ENCODE measurements around the gene STXBP4. TPM values are rescaled to one million over a fixed set of nuclear protein-coding genes. Genes with fewer than 3 reads are reported as not detected.

Gene STXBP4
- polyA plus RNA-seq, 1 of the 3 experiments (the other 2 are of a cell fraction), result 2.8 TPM

DNA sequence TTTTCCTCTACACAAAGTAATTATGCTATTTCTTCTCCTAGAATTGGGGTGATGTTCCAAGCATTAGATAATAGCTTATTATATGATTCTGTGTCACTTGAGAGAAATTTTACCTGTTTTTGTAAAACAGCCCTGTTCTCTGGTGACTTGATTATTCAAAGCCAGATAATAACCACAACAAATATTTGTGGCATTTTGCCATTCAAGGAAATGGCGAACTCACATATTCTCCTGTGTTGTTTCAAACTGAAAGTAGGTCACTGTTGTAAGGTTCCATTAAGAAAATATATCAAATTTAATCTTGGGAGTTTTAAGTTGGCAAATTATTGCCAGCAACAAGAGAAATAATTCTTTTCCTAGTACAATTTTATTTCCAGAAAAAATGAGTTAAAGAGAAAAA lies 124.8 kb downstream of the STXBP4 start:
- Histone ChIP-seq H3K4me1 (ENCODE audit: control insufficient read depth in 1 of 2, insufficient read depth in 2 of 2, low read depth in 1 of 2, low read length in 1 of 2) (no peaks in the 10 kb centered on the region; a peak in 2 of 4 replicates), H3K36me3 (replicated peaks in 1 of 2; ENCODE audit: control insufficient read depth in 1 of 2, insufficient read depth in 2 of 2, low read length in 1 of 2) (no peaks in the 10 kb centered on the region), H3K4me2 (no peak overlapping the region), H4K20me1 (ENCODE audit: insufficient read depth) (no peaks in the 10 kb centered on the region), H3F3A (replicated peaks; ENCODE audit: insufficient read depth) (no peaks in the 10 kb centered on the region), H3K9ac (no peak overlapping the region), H3K79me2 (ENCODE audit: insufficient read depth) (no peaks in the 10 kb centered on the region), H3K4me3 (ENCODE audit: low read depth in 2 of 2, low read length in 1 of 2) (no peak overlapping the region), H3K27me3 (ENCODE audit: insufficient read depth) (no peaks in the 10 kb centered on the region), H2AFZ (ENCODE audit: low read depth) (no peak overlapping the region), H3K27ac (ENCODE audit: low read depth in 2 of 2, low read length in 1 of 2) (no peak overlapping the region), H3K9me3 (no peaks in the 10 kb centered on the region), H3K9me2 (no peaks in the 10 kb centered on the region)
- no peak for DNase-seq
- WGBS (ENCODE audit: low lambda C conversion rate), result 80% methylated on average over 1 of the region's 1 CpG
- ChIA-PET CTCF (interaction anchor here (1.0 kb wide), 1 partner anchor 263 kb away, joined by 3 read pairs; no protein-coding TSS in a partner anchor), POLR2A (no interaction called here)
- TF ChIP-seq FOSL2 (IDR thresholded peaks at IDR 0.05; ENCODE audit: borderline replicate concordance, low read depth) (no peak), MEF2A (IDR thresholded peaks at IDR 0.05; ENCODE audit: borderline replicate concordance, low read depth) (no peak), USF2 (IDR thresholded peaks at IDR 0.05; ENCODE audit: borderline replicate concordance, low read depth, low read length) (no peak)

GRCh38 chr17:55098765-55099164 lies 130.2 kb downstream of the STXBP4 start:
- no peaks in the 10 kb centered on the region for H3K9me2 ChIP-seq
- no peak overlapping the region for H3K4me3 ChIP-seq (ENCODE audit: low read depth in 2 of 2, low read length in 1 of 2)
- DNase-seq, result no peak
- no peaks in the 10 kb centered on the region; a peak in 1 of 4 replicates for H3K4me1 ChIP-seq (ENCODE audit: control insufficient read depth in 1 of 2, insufficient read depth in 2 of 2, low read depth in 1 of 2, low read length in 1 of 2)
- H3K79me2 ChIP-seq (ENCODE audit: insufficient read depth), result no peaks in the 10 kb centered on the region
- H4K20me1 ChIP-seq (ENCODE audit: insufficient read depth), result no peaks in the 10 kb centered on the region
- H3K9me3 ChIP-seq, result no peaks in the 10 kb centered on the region
- ChIA-PET POLR2A (no interaction called here), CTCF (interaction anchor here (0.7 kb wide), 1 partner anchor 237 kb away, joined by 3 read pairs; no protein-coding TSS in a partner anchor)
- no peaks in the 10 kb centered on the region for H3K36me3 ChIP-seq (replicated peaks in 1 of 2; ENCODE audit: control insufficient read depth in 1 of 2, insufficient read depth in 2 of 2, low read length in 1 of 2)
- no peaks in the 10 kb centered on the region for H3K27me3 ChIP-seq (ENCODE audit: insufficient read depth)
- no peaks in the 10 kb centered on the region for H3F3A ChIP-seq (replicated peaks; ENCODE audit: insufficient read depth)
- WGBS (ENCODE audit: low lambda C conversion rate), result 87% methylated on average over 1 of the region's 1 CpG
- H2AFZ ChIP-seq (ENCODE audit: low read depth), result no peak overlapping the region
- no peak overlapping the region for H3K4me2 ChIP-seq
- TF ChIP-seq CHD2 (IDR thresholded peaks at IDR 0.05; ENCODE audit: low read length, partially characterized antibody) (no peak), JUND (IDR thresholded peaks at IDR 0.05) (no peak), REST (IDR thresholded peaks at IDR 0.05; ENCODE audit: low read depth, low read length) (no peak), PBX3 (IDR thresholded peaks at IDR 0.05) (no peak), MXI1 (IDR thresholded peaks at IDR 0.05; ENCODE audit: low read depth, low read length) (no peak), NFIC (IDR thresholded peaks at IDR 0.05; ENCODE audit: borderline replicate concordance) (no peak), EP300 (IDR thresholded peaks at IDR 0.05; ENCODE audit: borderline replicate concordance in 1 of 2, low read depth in 1 of 2, low read length in 1 of 2) (no peak), POLR2AphosphoS5 (IDR thresholded peaks at IDR 0.05; ENCODE audit: low read depth, low read length) (no peak), USF2 (IDR thresholded peaks at IDR 0.05; ENCODE audit: borderline replicate concordance, low read depth, low read length) (no peak), GATA2 (CRISPR knock-in tag; IDR thresholded peaks at IDR 0.05) (no peak), SIN3A (IDR thresholded peaks at IDR 0.05; ENCODE audit: borderline replicate concordance, low read depth, low read length) (no peak)
- TF ChIP-seq, protein P1, sequence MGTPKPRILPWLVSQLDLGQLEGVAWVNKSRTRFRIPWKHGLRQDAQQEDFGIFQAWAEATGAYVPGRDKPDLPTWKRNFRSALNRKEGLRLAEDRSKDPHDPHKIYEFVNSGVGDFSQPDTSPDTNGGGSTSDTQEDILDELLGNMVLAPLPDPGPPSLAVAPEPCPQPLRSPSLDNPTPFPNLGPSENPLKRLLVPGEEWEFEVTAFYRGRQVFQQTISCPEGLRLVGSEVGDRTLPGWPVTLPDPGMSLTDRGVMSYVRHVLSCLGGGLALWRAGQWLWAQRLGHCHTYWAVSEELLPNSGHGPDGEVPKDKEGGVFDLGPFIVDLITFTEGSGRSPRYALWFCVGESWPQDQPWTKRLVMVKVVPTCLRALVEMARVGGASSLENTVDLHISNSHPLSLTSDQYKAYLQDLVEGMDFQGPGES (IDR thresholded peaks at IDR 0.05; ENCODE audit: low read depth, low read length), result no peak
- H3K9ac ChIP-seq, result no peak overlapping the region
- no peak overlapping the region for H3K27ac ChIP-seq (ENCODE audit: low read depth in 2 of 2, low read length in 1 of 2)
